Gastrocnemius medialis (tissue), 4 donors: ENCODE results near the gene ADGRV1. TPM values are rescaled to one million over a fixed set of nuclear protein-coding genes. Genes with fewer than 3 reads are reported as not detected.
"Not testable (repeated sequence)": the region's sequence is repeated elsewhere in the genome, so short reads cannot be mapped to it uniquely, and the experiment has no call there.

Source experiments
- ATAC-seq, 2 donors: fragments of 150-250 bp; one replicate each; pipeline ENCODE4 v1.9.1; 2016
- DNase-seq, 2 donors: peaks; one replicate each; pipeline ENCODE4 v3.0.0-alpha.2; 2019
- H3K27ac ChIP-seq, 4 donors: fragments of 200-600 bp; sonication (generic); 1 replicate in 1 of 4; 2 replicates in 3 of 4; pipeline ENCODE4 v1.5.1; 2016 to 2018; ENCODE audit warnings: mild to moderate bottlenecking in 2 of 4, moderate library complexity in 1 of 4
- H3K27me3 ChIP-seq, 3 donors: fragments of 200-600 bp; sonication (generic) in 2 of 3; 1 replicate in 1 of 3; 2 replicates in 2 of 3; pipeline versions ENCODE4 v1.5.1 to v1.6.0; 2016 to 2019; ENCODE audit warnings: mild to moderate bottlenecking in 1 of 3, moderate library complexity in 1 of 3
- H3K36me3 ChIP-seq, 2 donors: fragments of 200-600 bp; sonication (generic) in 1 of 2; one replicate each; pipeline ENCODE4 v1.5.1; 2017 to 2018
- H3K4me1 ChIP-seq, 2 donors: fragments of 200-600 bp; sonication (generic) in 1 of 2; one replicate each; pipeline ENCODE4 v1.5.1; 2016 to 2017; ENCODE audit warnings: mild to moderate bottlenecking in 2 of 2
- H3K4me3 ChIP-seq, 4 donors: fragments of 200-600 bp; sonication (generic) in 3 of 4; 1 replicate in 1 of 4; 2 replicates in 3 of 4; pipeline ENCODE4 v1.5.1; 2016 to 2019; ENCODE audit warnings: mild to moderate bottlenecking in 2 of 4
- H3K9me3 ChIP-seq, 3 donors: fragments of 200-600 bp; sonication (generic) in 2 of 3; 1 replicate in 1 of 3; 2 replicates in 2 of 3; pipeline ENCODE4 v1.5.1; 2016 to 2019
- CTCF ChIP-seq, 5 experiments: fragments of 450-650 bp in 3 of 5; fragments of 200-600 bp in 2 of 5; sonication (generic) in 2 of 5; IDR thresholded peaks in 4 of 5; conservative IDR thresholded peaks in 1 of 5; 1 replicate in 4 of 5; 2 replicates in 1 of 5; pipeline ENCODE4 v1.5.1; 2016 to 2019; ENCODE audit warnings: antibody characterized with exemption in 5 of 5, mild to moderate bottlenecking in 3 of 5, moderate library complexity in 3 of 5
- POLR2A ChIP-seq, 2 donors: fragments of 450-650 bp; IDR thresholded peaks; one replicate each; pipeline ENCODE4 v1.6.1; 2017; ENCODE audit warnings: antibody characterized with exemption in 2 of 2, mild to moderate bottlenecking in 2 of 2, moderate library complexity in 2 of 2
- in situ Hi-C, 4 donors: fragments of 200-750 bp; cut with MboI; loops; one replicate each; pipeline versions ENCODE4 v1.15.0 to v1.8.0; 2017; ENCODE audit warnings: low sequenced_read_pairs in 4 of 4
- intact Hi-C: fragments of 100-400 bp; cut with DNase I; formaldehyde crosslinking; loops from one replicate; pipeline ENCODE4 v1.15.1; 2023; ENCODE audit warnings: low total_unique reads
- total RNA-seq, 4 donors: library from RNA; depleted of rRNA; stranded (reverse); fragments of >200 nt; gene quantifications; one replicate each; pipeline versions ENCODE4 v1.1.0 to v1.2.3, GENCODE V29; 2016

ADGRV1 gene
- total RNA-seq, 4 donors from 2014 or later: 0.22 to 0.41 TPM; not detected in 2

GRCh38 chr5:90569084-90569483 lies 10.5 kb downstream of the ADGRV1 start:
- ATAC-seq (no peak), DNase-seq (no peak)
- H3K27ac ChIP-seq: no peak overlapping the region
- no peaks in the 10 kb centered on the region for H3K27me3 ChIP-seq
- H3K9me3 ChIP-seq: no peaks in the 10 kb centered on the region
- H3K4me1 ChIP-seq: no peaks in the 10 kb centered on the region
- intact Hi-C loops: no loop called here
- TF ChIP-seq CTCF (IDR thresholded peaks at IDR 0.05 in 4 of 5, conservative IDR thresholded peaks at IDR 0.05 in 1 of 5) (no peak), POLR2A (IDR thresholded peaks at IDR 0.05) (no peak)
- no peaks in the 10 kb centered on the region for H3K36me3 ChIP-seq
- no peak overlapping the region for H3K4me3 ChIP-seq
- in situ Hi-C loops: no loop called here

GRCh38 chr5:90570034-90570433 lies 11.4 kb downstream of the ADGRV1 start:
- TF ChIP-seq POLR2A (IDR thresholded peaks at IDR 0.05) (no peak), CTCF (IDR thresholded peaks at IDR 0.05 in 4 of 5, conservative IDR thresholded peaks at IDR 0.05 in 1 of 5) (no peak)
- Histone ChIP-seq H3K9me3 (no peaks in the 10 kb centered on the region), H3K36me3 (no peaks in the 10 kb centered on the region), H3K27me3 (no peaks in the 10 kb centered on the region), H3K4me3 (no peak overlapping the region), H3K4me1 (no peaks in the 10 kb centered on the region), H3K27ac (no peak overlapping the region)
- DNase-seq: no peak
- in situ Hi-C loops (no loop called here), intact Hi-C loops (no loop called here)
- no peak for ATAC-seq

- TF ChIP-seq POLR2A (IDR thresholded peaks at IDR 0.05): no peak
- TF ChIP-seq CTCF (IDR thresholded peaks at IDR 0.05 in 4 of 5, conservative IDR thresholded peaks at IDR 0.05 in 1 of 5): no peak
- Histone ChIP-seq H3K4me3 (no peak overlapping the region), H3K9me3 (no peaks in the 10 kb centered on the region), H3K27me3 (no peaks in the 10 kb centered on the region), H3K4me1 (no peaks in the 10 kb centered on the region), H3K27ac (no peak overlapping the region), H3K36me3 (no peaks in the 10 kb centered on the region)
- ATAC-seq (no peak), DNase-seq (no peak)
- intact Hi-C loops: no loop called here
- in situ Hi-C loops: no loop called here
Measured at GRCh38 chr5:90571147-90571773, 12.7 kb downstream of the ADGRV1 start.

GRCh38 chr5:90575712-90576111 lies 17.1 kb downstream of the ADGRV1 start:
- H3K36me3 ChIP-seq: no peaks in the 10 kb centered on the region
- no peak for TF ChIP-seq POLR2A (IDR thresholded peaks at IDR 0.05)
- no peak for TF ChIP-seq CTCF (IDR thresholded peaks at IDR 0.05 in 4 of 5, conservative IDR thresholded peaks at IDR 0.05 in 1 of 5)
- H3K9me3 ChIP-seq: no peaks in the 10 kb centered on the region
- no peak overlapping the region for H3K4me3 ChIP-seq
- no peak for ATAC-seq
- H3K27me3 ChIP-seq: no peaks in the 10 kb centered on the region
- H3K27ac ChIP-seq: no peak overlapping the region
- in situ Hi-C loops (no loop called here), intact Hi-C loops (no loop called here)
- DNase-seq: no peak
- H3K4me1 ChIP-seq: no peaks in the 10 kb centered on the region

GRCh38 chr5:90576566-90576965 lies 18.0 kb downstream of the ADGRV1 start:
- DNase-seq, H3K4me3 ChIP-seq, ATAC-seq, H3K4me1 ChIP-seq, H3K27me3 ChIP-seq, H3K27ac ChIP-seq, H3K36me3 ChIP-seq, in situ Hi-C loops, intact Hi-C loops, H3K9me3 ChIP-seq: not testable (repeated sequence)

GRCh38 chr5:90579905-90580304 lies 21.3 kb downstream of the ADGRV1 start:
- DNase-seq, H3K27me3 ChIP-seq, H3K36me3 ChIP-seq, H3K9me3 ChIP-seq, ATAC-seq, H3K4me3 ChIP-seq, intact Hi-C loops, in situ Hi-C loops, H3K4me1 ChIP-seq, H3K27ac ChIP-seq: not testable (repeated sequence)
